Stimulated activated CD4-positive, alpha-beta T cell treated with anti-CD3 and anti-CD28 coated beads, Interleukin-2, amount 100 ng/mL, for 48 hours (primary cell): ENCODE results near the gene ITSN1.
"Not testable (repeated sequence)": the region's sequence is repeated elsewhere in the genome, so short reads cannot be mapped to it uniquely, and the experiment has no call there.

ENCODE experiments used
- DNase-seq, 2 donors: peaks; one replicate each; pipeline ENCODE4 v3.0.0-alpha.2; 2020

The ITSN1 gene

GRCh38 chr21:33684068-33684467, 41.8 kb downstream of the ITSN1 start:
- no peak for DNase-seq

GRCh38 chr21:33684923-33685560, 42.7 kb downstream of the ITSN1 start:
- DNase-seq, result no peak

DNA sequence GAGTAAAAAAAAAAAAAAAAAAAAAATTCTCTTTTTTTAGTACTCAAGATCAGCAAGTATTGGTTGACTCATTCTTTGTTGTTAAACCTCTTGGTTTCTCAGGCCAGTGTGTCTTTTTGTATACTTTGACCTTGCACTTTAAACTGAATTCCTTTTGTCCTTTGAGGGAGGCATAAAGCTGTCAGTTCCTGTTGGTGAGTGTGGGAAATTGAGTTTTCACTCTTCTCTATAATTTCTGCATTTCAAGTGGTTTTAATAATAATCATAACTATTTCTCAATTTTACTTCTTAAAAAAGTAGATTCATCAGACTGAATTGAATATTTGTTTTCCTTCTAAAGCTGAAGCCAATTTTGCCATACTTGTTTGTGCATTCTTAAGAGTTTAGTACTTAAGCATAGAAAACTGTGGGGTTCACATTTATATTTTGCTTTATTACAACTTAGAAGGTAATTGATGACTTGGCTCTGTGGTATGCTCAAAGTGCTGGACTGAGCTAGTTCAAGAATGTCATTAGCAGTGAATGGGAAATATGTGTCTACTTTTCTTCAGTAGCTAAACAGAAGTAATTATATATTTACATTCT, 43.4 kb downstream of the ITSN1 start:
- DNase-seq, result no peak

GRCh38 chr21:33686386-33686785, 44.1 kb downstream of the ITSN1 start:
- DNase-seq, result no peak

GRCh38 chr21:33687634-33688033, 45.3 kb downstream of the ITSN1 start:
- DNase-seq, result no peak

GRCh38 chr21:33688353-33688752, 46.1 kb downstream of the ITSN1 start:
- DNase-seq, result no peak

GRCh38 chr21:33690874-33691273, 48.6 kb downstream of the ITSN1 start:
- DNase-seq, result no peak

DNA sequence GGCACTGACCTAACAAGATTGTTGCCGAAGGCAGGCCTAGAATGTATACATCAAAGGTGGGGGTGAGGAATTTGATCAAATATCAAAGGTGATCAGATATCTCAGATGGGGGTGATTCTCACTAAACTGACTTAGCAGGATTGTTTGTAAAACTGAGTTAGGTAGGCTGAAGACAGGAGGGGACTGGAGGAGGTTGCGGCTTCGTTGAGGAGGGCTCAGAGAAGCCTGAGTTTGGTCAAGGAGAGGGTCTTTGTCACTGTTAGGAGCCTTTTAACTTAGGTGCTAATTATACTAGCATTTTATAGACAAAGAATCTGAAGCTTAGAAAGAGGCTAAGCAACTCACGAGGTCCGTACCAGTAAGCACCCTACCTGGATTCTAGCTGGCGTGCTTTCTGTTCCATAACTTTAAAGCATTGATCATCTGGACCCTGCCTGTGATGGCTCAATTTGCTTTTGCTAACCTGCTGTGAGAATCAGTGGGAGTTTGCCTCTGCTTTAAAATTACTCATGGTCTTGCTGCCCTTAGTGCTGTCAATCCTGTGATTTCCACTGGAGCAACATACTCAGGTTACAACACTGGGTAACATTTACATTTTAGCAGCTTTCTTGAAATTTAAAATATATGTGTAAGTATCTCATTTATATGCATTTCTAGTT, 49.8 kb downstream of the ITSN1 start:
- DNase-seq, result no peak

DNA sequence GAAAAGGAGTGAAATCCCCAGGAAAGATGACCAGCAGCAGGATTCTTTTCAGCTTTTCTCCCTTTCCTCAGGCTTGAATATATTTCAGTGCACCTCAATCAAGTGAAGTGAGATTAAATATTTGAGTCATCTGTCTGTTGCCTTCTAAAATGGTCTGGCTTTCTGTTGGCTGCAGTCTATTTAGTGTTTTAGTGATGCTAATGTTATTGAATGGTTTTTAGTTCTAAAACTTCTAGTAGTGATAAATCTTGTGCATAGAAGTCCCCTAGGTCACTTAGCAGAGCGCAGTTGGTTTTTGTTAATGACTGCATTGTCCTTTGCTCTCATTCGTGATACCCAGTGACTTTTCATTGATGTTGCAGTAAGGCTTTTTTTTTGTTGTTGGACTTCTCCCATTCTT, 53.5 kb downstream of the ITSN1 start:
- no peak for DNase-seq

DNA sequence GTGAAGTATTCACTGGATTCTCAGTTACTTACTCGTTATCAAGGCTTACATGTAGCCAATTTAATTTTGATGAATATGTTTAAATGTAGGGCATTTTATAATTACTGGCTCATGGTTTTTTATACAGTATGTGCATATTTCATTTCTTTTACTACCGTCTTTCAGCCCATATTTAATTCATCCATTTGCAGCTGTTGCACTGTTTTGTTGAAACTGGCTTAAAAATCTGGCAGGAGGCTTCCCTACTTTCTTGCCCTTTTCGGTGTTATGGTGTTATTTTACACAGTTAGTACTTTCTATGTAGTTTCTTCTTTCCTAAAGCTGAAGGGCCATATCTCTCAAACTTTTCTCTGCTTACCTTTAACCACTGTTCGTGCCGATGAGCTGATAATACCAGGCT, 54.2 kb downstream of the ITSN1 start:
- DNase-seq, result no peak

GRCh38 chr21:33698087-33698860, 56.0 kb downstream of the ITSN1 start:
- DNase-seq, result no peak

DNA sequence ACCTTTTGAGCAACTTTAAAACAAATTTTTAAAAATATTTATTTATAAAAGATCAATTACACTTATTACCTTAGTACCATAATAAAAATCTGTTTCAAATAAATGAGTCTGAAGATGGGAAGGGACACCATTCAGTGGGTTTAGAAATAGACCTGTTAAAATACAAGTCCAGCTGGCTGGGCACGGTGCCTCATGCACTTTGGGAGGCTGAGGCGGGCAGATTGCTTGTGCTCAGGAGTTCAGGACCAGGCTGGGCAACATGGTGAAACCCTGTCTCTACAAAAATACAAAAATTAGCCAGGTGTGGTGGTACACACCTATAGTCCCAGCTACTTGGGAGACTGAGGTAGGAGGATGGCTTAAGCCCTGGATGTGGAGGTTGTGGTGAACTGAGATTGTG, 57.0 kb downstream of the ITSN1 start:
- no peak for DNase-seq

- DNase-seq, result no peak
These were observed 58.2 kb downstream of the ITSN1 start for GRCh38 chr21:33700491-33700890.

- DNase-seq, result no peak
These were observed 61.7 kb downstream of the ITSN1 start for GRCh38 chr21:33703750-33704606.

- no peak for DNase-seq
These were observed 65.5 kb downstream of the ITSN1 start for GRCh38 chr21:33707846-33708245.

DNA sequence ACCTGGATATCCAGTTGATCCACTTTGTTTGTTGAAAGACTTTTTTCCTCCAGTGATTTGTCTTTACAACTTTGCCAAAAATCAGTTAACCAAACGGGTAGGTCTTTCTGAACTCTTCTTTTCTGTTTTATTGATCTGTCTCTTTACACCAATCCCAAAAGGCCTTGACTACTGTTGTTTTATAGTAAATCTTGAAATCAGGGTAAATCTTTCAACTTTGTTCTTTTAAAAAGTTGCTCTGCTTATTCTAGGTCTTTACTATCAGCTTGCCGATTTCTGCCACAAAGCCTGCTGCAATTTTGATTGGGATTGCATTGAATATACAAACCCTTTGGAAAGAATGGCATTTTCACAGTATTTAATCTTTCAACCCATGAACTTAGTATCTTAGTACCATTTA, 66.6 kb downstream of the ITSN1 start:
- no peak for DNase-seq

DNA sequence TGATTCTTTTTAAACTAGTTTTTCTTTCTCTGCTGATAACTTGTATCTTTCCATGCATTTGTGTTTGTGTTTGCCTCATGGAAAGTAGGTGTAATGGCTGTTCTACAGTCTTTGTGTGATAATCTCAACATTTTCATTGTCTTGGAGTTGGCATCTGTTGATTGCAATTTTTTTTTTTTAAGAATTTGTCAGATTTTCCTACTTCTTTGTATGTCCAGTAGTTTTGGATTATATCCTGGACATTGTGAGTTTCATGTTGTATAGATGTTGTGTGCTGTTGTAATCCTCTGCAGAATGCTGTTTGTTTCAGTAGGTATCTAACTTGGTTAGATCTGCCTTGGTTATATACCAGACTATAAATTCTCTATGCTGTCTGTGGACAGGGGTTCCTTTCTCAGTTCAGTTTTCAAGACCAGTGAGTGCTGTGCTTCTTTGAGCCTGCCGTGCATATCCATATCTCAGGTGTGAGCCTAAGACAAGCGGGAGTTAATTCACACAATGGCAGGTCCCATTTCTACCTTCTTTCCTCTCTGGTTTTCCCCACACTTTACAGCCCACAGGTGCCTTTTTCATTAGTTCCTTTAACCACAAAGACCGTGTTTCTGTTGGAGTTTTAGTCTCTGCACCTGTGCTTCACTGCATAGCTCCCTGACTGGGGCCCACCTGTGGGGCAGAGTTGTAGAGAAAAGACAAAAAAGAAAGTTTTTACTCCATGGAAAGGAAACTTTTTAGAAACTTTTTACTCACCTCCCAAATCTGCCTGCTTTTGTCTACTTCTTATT, 69.9 kb downstream of the ITSN1 start:
- DNase-seq, result no peak

DNA sequence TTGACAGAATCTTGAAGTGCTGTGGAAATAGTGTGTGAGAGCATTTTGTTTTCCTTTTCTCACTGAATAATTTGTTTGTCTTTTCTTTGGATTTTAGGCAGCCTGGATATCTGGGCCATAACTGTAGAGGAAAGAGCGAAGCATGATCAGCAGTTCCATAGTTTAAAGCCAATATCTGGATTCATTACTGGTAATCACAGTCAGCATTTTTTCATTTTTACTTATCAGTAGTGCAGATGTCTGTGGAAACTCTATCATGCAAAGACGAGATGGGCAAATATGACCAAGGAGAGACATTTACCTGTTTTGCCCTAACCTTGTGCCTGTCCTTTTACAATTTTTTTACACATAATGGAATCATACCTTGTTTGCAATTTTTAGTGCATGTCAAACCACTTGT, 78.8 kb downstream of the ITSN1 start:
- DNase-seq, result no peak

DNA sequence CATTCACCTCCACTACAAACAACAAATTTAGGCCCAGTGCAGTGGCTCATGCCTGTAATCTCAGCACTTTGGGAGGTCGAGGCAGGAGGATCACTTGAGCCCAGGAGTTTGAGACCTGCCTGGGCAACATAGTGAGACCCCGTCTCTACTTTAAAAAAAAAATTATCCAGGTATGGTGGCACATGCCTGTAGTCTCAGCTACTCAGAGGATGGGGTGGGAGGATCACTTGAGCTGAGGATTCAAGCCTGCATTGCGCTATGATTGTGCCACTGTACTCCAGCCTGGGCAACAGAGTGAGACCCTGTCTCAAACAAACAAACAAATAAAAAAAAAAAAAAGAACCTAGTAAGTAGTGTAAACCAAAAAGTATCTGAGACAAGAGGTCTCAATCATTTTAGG, 86.8 kb downstream of the ITSN1 start:
- DNase-seq, result not testable (repeated sequence)

DNA sequence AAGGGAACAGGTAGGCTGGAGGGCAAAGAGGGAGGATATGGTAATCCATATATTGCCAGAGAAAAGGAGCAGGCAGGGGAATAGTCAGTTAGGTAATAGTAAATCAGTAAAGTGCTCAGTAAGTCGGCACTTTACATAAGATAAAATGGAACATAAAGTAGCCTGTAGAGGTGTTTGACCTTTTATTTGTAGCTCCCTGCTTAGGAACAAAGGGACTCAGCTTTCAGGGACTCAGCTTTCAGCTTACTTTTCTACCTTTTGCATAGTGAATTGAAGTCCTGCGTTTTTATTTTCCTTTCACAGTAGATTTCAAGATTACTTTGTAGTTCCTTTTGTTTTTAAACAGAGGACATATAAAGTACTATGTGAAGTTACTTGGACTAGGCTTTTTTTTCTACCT, 87.3 kb downstream of the ITSN1 start:
- no peak for DNase-seq

DNA sequence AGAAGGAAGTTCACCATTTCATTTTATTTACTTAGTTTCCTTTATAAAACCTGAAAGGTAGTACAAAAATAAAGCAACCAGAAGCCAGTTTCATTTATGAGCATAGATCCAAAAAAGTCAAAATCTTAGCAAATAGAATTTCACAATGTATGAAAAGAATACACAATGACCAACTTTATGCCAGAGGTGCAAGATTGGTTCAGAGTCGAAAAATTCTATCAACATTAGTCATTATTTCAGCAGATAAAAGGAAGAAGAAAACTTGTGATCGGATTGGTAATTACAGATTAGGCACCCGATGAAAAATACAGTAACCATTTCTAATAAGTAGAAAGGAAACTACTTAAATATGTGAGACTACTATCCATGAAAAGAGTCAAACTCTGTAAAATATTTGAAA, 89.1 kb downstream of the ITSN1 start:
- DNase-seq, result no peak

GRCh38 chr21:33732038-33732437, 89.7 kb downstream of the ITSN1 start:
- DNase-seq, result no peak
